ENCODE data around the gene TAF6L. TPM values are rescaled to one million over a fixed set of nuclear protein-coding genes. Genes with fewer than 3 reads are reported as not detected.
A peak's percentile ranks its signal among the peaks of the same experiment; 100 is the strongest.

TAF6L gene
- total and polyA plus RNA-seq, 2 of the 8 experiments (the other 6 are each of a cell fraction or from before 2014, with no cell fraction given), result 24.8 to 31.9 TPM

DNA sequence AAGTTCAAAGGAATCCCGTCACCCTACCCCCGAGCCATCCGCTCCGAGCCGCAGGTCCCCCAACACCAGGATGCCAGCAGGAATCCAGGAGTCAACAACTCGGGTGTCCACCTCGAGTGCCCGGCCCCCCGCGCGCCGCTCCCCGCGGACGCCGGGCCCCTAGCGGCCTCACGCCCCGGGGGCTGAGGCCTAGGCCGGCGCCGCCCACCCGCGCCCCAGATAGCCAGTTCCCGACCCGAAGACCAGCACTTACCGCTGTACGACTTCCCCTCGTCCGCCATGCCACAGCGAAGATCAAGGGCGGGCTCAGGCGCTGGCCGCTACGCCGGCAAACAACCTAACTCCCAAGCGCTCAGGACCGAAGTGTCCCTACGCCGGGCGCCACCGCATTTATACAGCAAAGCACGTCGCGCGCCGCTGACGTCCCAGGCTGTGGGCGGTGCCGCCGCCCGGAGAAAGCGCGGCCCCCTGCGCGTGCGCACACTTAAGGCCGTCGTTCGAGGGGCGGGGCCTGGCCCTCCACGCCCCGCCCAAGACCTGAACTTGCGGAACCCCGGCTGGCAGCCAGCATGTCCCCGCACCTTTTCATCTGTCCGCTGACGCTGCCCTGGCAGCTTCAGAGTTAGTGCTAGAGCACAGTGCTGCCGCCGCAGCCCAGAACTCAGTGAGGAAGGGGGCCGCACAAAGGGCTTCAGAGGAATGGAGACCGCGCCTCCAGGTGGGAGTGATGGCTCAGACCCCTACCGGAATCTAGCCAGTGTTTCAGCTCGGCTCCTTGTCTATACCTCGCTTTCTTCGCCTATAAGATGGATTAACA lies 34.1 kb downstream of the TAF6L start, which contains the start of gene NXF1 (continued):
- TF ChIP-seq FOSL1 (IDR thresholded peaks at IDR 0.05; ENCODE audit: insufficient read depth, low read depth, low read length) (no peak), KDM4A (IDR thresholded peaks at IDR 0.05; ENCODE audit: low read depth, low read length, severe bottlenecking) (peak; percentile 99), RNF2 (IDR thresholded peaks at IDR 0.05; ENCODE audit: borderline replicate concordance, low read depth, low read length, missing control alignments, poor library complexity, severe bottlenecking) (no peak), TBP (IDR thresholded peaks at IDR 0.05; ENCODE audit: low read depth, low read length) (peak; percentile 99), POLR2AphosphoS5 (IDR thresholded peaks at IDR 0.05; ENCODE audit: low read depth, low read length) (peak; percentile 100), TEAD4 (IDR thresholded peaks at IDR 0.05; ENCODE audit: low read depth, low read length) (no peak), CREB1 (IDR thresholded peaks at IDR 0.05) (peak; percentile 99), GTF2F1 (IDR thresholded peaks at IDR 0.05; ENCODE audit: borderline replicate concordance, low read depth, low read length) (peak; percentile 96)

Measured in H1 (cell line).